ENCODE data around the gene PCYOX1L. TPM values are rescaled to one million over a fixed set of nuclear protein-coding genes. Genes with fewer than 3 reads are reported as not detected.

PCYOX1L gene
- total RNA-seq, 1 donor: 11.7 TPM

DNA sequence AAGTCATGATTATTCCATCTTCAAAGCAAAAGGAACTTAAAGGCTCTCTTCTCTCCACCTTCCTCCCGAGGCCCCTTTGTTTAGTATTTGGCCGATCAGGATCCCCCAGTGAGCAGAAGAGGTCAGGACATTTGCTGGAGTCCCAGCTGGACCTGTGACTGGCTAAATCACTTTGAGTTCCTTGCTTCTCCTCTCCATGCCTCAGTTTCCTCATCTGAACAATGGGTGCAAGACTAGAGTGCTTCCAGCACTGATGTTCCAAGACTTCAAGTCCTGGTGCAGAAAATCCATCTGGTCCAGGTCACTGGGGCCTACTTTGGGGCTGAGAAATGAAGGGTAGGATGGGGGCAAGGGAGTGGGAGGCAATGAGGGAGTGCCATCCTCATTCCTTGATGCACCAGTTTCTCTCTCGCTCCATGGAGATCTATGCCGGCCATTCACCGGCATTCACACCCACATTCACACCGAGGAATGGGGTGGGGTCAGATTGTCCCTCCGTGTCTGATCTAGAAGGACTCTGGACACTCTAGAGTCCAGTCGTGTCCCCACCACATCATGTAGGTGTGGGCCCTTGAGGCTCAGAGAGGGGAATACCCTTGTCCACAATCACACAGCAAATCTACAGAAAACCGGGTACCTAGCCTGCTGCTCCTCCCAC, 60.0 kb downstream of the PCYOX1L start:
- H3K4me3 ChIP-seq (ENCODE audit: low read depth, low read length): peak overlapping the region; percentile 8
- peak; percentile 38 for DNase-seq (ENCODE audit: low read depth)
- TF ChIP-seq, protein P1, sequence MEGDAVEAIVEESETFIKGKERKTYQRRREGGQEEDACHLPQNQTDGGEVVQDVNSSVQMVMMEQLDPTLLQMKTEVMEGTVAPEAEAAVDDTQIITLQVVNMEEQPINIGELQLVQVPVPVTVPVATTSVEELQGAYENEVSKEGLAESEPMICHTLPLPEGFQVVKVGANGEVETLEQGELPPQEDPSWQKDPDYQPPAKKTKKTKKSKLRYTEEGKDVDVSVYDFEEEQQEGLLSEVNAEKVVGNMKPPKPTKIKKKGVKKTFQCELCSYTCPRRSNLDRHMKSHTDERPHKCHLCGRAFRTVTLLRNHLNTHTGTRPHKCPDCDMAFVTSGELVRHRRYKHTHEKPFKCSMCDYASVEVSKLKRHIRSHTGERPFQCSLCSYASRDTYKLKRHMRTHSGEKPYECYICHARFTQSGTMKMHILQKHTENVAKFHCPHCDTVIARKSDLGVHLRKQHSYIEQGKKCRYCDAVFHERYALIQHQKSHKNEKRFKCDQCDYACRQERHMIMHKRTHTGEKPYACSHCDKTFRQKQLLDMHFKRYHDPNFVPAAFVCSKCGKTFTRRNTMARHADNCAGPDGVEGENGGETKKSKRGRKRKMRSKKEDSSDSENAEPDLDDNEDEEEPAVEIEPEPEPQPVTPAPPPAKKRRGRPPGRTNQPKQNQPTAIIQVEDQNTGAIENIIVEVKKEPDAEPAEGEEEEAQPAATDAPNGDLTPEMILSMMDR (IDR thresholded peaks at IDR 0.05; ENCODE audit: insufficient read depth, low read depth, low read length): no peak

DNA sequence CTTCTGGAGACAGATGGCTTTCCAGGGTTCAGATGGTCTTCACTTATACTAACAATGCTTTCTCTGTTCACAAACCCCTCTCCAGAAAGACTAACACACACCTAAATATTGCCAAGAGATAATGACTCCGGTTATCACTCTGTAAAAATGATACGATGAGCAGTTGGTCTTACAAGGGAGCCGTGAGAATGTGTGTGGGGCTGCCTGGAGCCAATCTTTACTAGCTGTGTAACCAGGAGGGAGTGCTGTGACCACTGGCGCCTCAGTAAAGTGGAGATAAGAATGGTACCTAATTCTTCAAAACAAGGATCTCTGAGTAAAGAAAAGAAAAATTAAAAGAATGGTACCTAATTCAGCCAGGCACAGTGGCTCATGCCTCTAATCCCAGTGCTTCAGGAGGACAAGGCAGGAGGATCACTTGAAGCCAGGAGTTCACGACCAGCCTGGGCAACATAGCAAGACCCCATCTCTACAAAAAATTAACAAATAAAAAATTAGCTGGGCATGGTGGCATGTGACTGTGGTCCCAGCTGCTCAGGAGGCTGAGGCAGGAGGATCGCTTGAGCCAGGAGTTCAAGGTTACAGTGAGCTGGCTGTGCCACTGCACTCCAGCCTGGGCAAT, 61.2 kb downstream of the PCYOX1L start:
- H3K4me3 ChIP-seq (ENCODE audit: low read depth, low read length): no peak overlapping the region
- TF ChIP-seq, protein P1 (IDR thresholded peaks at IDR 0.05; ENCODE audit: insufficient read depth, low read depth, low read length): no peak
- peak; percentile 78 for DNase-seq (ENCODE audit: low read depth)

Other genes starting within 250 kb of the PCYOX1L start
- 22.2 and 32.8 TPM in 2 replicates for gene ABLIM3, start 216.6 kb upstream of the PCYOX1L start, total RNA-seq
- 10.8 and 11.9 TPM in 2 replicates for gene AFAP1L1, start 86.2 kb upstream of the PCYOX1L start, total RNA-seq
- gene GRPEL2, start 12.5 kb upstream of the PCYOX1L start, total RNA-seq: 27.6 and 28.7 TPM in 2 replicates
- 1.3 TPM in 1 of 2 replicates, not detected in the other for gene IL17B, start 21.2 kb downstream of the PCYOX1L start, total RNA-seq
- 386 and 487 TPM in 2 replicates for gene CSNK1A1, start 193.4 kb downstream of the PCYOX1L start, total RNA-seq
- gene ARHGEF37, start 223.5 kb downstream of the PCYOX1L start, total RNA-seq: 0.43 and 0.64 TPM in 2 replicates

All from fibroblast of villous mesenchyme (primary cell).